ENCODE measurements around the gene PRR35. TPM values are rescaled to one million over a fixed set of nuclear protein-coding genes. Genes with fewer than 3 reads are reported as not detected.
A peak's percentile ranks its signal among the peaks of the same experiment; 100 is the strongest.

PRR35 gene
- total RNA-seq, 1 experiment from 2014 or later, result not detected

DNA sequence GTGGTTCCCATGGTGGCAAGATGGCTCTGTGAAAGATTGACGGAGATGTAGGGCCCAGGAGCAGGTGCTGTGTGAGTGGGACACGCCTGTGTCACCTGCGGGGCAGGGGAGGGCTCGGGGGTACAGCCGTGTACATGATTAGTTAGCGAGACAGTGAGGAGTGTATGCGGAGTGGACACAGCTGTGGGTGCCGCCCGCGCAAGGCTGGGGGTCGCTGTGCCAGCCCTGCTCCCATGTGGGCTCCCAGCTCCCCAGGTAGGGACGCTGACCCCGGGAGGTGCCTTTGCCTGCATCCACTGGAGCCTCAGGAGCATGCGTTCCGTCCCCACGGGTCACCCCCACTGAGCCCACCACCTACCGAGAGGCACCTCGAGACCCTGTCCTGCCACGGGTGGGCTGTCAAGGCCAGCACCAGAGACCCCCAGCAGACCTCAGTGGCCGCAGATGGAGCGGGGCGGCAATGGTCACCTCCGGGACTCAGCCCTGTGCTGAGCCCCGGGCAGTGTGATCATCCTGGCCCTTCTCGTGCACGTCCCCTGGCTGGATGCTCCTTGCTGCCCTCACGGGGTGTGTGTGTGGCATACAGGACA is 25.2 kb upstream of the PRR35 start:
- no TSS peak for BruUV-seq (replicated peaks)
- ChIA-PET CTCF (no interaction called here), POLR2A (ENCODE audit: unreplicated experiment) (no interaction called here)
- Histone ChIP-seq H3K27ac (ENCODE audit: low read length) (peak overlapping the region; percentile 50), H3K4me3 (ENCODE audit: low read length) (no peak overlapping the region; the same call in 1 of the 2 replicates), H3K9me2 (replicated peaks; ENCODE audit: low read length) (no peaks in the 10 kb centered on the region), H3K9me3 (ENCODE audit: low read length) (no peaks in the 10 kb centered on the region), H3K27me3 (ENCODE audit: low read length) (no peaks in the 10 kb centered on the region), H2AFZ (ENCODE audit: low read length) (no peak overlapping the region), H3K9ac (ENCODE audit: low read length) (peak overlapping the region; percentile 0; the same call in 1 of the 2 replicates), H3K36me3 (ENCODE audit: low read depth, low read length) (no peaks in the 10 kb centered on the region; the same call in 1 of the 2 replicates), H3K4me1 (ENCODE audit: insufficient read depth, low read length) (peaks cover 25% of the 10 kb centered on the region), H3F3A (ENCODE audit: low read length, unreplicated experiment) (no peaks in the 10 kb centered on the region), H3K79me2 (ENCODE audit: low read length) (peaks cover 98% of the 10 kb centered on the region), H3K4me2 (ENCODE audit: low read length) (peak overlapping the region; percentile 57), H4K20me1 (ENCODE audit: low read length) (peaks cover 18% of the 10 kb centered on the region)
- DNase-seq (no peak), ATAC-seq (peak; percentile 72)
- TF ChIP-seq EZH2 (IDR thresholded peaks at IDR 0.05; ENCODE audit: low read length, unreplicated experiment), result no peak
- TF ChIP-seq, protein P1, sequence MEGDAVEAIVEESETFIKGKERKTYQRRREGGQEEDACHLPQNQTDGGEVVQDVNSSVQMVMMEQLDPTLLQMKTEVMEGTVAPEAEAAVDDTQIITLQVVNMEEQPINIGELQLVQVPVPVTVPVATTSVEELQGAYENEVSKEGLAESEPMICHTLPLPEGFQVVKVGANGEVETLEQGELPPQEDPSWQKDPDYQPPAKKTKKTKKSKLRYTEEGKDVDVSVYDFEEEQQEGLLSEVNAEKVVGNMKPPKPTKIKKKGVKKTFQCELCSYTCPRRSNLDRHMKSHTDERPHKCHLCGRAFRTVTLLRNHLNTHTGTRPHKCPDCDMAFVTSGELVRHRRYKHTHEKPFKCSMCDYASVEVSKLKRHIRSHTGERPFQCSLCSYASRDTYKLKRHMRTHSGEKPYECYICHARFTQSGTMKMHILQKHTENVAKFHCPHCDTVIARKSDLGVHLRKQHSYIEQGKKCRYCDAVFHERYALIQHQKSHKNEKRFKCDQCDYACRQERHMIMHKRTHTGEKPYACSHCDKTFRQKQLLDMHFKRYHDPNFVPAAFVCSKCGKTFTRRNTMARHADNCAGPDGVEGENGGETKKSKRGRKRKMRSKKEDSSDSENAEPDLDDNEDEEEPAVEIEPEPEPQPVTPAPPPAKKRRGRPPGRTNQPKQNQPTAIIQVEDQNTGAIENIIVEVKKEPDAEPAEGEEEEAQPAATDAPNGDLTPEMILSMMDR (conservative IDR thresholded peaks at IDR 0.05; ENCODE audit: low read depth, low read length), result peak; percentile 24; the same call in 1 of the 2 replicates
- no peak for TF ChIP-seq EZH2phosphoT487 (IDR thresholded peaks at IDR 0.05; ENCODE audit: borderline replicate concordance, low read length)
- intact Hi-C loops (cut with micrococcal nuclease), result no loop called here

- DNase-seq (peak; percentile 84), ATAC-seq (peak; percentile 96)
- no TSS peak for BruUV-seq (replicated peaks)
- no peak overlapping the region; the same call in 1 of the 2 replicates for H3K4me3 ChIP-seq (ENCODE audit: low read length)
- TF ChIP-seq EZH2phosphoT487 (IDR thresholded peaks at IDR 0.05; ENCODE audit: borderline replicate concordance, low read length) (no peak), EZH2 (IDR thresholded peaks at IDR 0.05; ENCODE audit: low read length, unreplicated experiment) (no peak)
- TF ChIP-seq, protein P1 (conservative IDR thresholded peaks at IDR 0.05; ENCODE audit: low read depth, low read length), result 0 out of 2 replicates have a peak, but pooled peaks have one; percentile 0
- peak overlapping the region; percentile 50 for H3K27ac ChIP-seq (ENCODE audit: low read length)
- H3K4me2 ChIP-seq (ENCODE audit: low read length), result peak overlapping the region; percentile 57
- H4K20me1 ChIP-seq (ENCODE audit: low read length), result peaks cover 11% of the 10 kb centered on the region; the same call in 1 of the 2 replicates
- H3K79me2 ChIP-seq (ENCODE audit: low read length), result peaks cover 98% of the 10 kb centered on the region
- no peaks in the 10 kb centered on the region for H3K9me3 ChIP-seq (ENCODE audit: low read length)
- H2AFZ ChIP-seq (ENCODE audit: low read length), result no peak overlapping the region
- H3K9ac ChIP-seq (ENCODE audit: low read length), result peak overlapping the region; percentile 0; the same call in 1 of the 2 replicates
- intact Hi-C loops (cut with micrococcal nuclease), result no loop called here
- ChIA-PET POLR2A (ENCODE audit: unreplicated experiment) (no interaction called here), CTCF (no interaction called here)
- H3K9me2 ChIP-seq (replicated peaks; ENCODE audit: low read length), result no peaks in the 10 kb centered on the region
- peaks cover 25% of the 10 kb centered on the region for H3K4me1 ChIP-seq (ENCODE audit: insufficient read depth, low read length)
- H3F3A ChIP-seq (ENCODE audit: low read length, unreplicated experiment), result no peaks in the 10 kb centered on the region
- no peaks in the 10 kb centered on the region for H3K27me3 ChIP-seq (ENCODE audit: low read length)
- no peaks in the 10 kb centered on the region; the same call in 1 of the 2 replicates for H3K36me3 ChIP-seq (ENCODE audit: low read depth, low read length)
Observed at GRCh38 chr16:535446-536405, 24.5 kb upstream of the PRR35 start.
